Mononuclear cell (primary cell): ENCODE data around the gene AQP6. TPM values are rescaled to one million over a fixed set of nuclear protein-coding genes. Genes with fewer than 3 reads are reported as not detected.

ENCODE experiments used
- H3K27me3 ChIP-seq: 2 replicates; pipeline ENCODE4 v1.6.0; 2011; ENCODE audit warnings: low read length, control low read depth; ENCODE audit not compliant: insufficient read depth
- H3K4me1 ChIP-seq: 2 replicates; pipeline ENCODE4 v1.5.1; 2011; ENCODE audit warnings: mild to moderate bottlenecking, low read length, control low read depth; ENCODE audit not compliant: insufficient read depth
- H3K4me3 ChIP-seq: 2 replicates; pipeline ENCODE4 v1.5.1; 2011; ENCODE audit warnings: mild to moderate bottlenecking, low read length, moderate library complexity
- H3K9me3 ChIP-seq: 2 replicates; pipeline ENCODE4 v1.5.1; 2011; ENCODE audit warnings: low read depth, mild to moderate bottlenecking, control low read depth, low read length
- total RNA-seq: library from RNA; depleted of rRNA; stranded (reverse); fragments of >200 nt; gene quantifications from one replicate; pipeline ENCODE4 v1.2.3, GENCODE V29; 2012

AQP6 gene
- total RNA-seq, 1 donor: not detected

DNA sequence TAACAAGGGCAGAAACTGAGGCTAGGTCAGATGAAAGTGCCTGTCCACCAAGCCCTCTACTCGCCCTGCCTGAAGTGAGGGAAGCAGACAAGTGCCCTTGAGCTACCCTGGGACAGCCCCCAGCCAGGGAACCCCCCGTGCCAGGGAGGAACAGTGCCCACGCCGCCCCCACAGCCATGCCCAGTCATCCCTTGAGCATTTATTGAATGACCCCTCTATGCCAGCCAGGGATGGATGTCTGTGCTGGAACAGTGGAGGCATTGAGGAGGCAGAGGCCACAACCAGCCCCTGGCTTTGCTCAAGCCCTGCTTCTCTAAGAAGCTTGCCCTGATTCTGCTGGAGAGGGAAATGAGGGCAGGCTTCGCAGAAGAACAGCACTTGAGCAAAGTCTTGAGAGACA lies 3.7 kb upstream of the AQP6 start:
- Histone ChIP-seq H3K4me1 (peaks cover 10% of the 10 kb centered on the region), H3K27me3 (peaks cover 2% of the 10 kb centered on the region), H3K9me3 (no peaks in the 10 kb centered on the region), H3K4me3 (no peak overlapping the region)

DNA sequence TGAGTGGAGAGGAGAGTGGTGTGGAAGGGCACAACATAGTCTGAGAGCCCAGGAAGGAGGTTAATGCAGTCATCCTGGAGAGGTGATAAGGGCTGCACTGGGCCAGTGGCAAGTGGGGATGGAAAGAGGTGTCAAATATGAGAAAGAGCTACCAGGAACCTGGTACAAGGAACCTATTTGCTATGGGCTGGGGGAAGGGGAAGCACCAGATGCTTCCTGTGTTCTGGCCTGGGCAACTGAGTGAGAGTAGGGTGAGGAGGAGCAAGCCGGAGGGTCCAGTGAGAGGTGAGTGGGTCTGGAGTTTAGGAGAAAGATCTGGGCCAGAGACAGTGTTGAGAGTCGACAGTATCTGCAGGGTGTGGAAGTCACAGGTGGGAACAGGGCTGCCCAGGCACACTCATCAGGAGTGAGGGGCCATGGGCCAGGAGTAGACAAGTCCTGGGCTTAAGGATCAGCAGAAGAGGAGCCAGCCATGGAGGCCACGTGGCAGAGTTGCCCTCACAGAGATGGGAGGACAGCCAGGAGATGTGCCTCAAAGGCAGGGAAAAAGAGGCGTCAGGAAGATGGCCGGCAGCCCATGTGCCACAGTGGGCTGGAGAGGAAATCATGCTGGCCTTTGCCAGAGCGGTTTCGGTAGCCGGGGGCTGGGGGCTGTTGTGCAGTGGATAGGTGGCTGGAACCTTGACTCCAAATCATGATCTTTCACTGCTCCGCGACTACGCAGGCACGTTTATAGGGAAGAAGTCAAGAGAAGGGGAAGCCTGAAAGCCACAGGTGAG lies 2.9 kb upstream of the AQP6 start:
- Histone ChIP-seq H3K4me3 (no peak overlapping the region), H3K9me3 (no peaks in the 10 kb centered on the region), H3K27me3 (peaks cover 2% of the 10 kb centered on the region), H3K4me1 (peaks cover 14% of the 10 kb centered on the region)

DNA sequence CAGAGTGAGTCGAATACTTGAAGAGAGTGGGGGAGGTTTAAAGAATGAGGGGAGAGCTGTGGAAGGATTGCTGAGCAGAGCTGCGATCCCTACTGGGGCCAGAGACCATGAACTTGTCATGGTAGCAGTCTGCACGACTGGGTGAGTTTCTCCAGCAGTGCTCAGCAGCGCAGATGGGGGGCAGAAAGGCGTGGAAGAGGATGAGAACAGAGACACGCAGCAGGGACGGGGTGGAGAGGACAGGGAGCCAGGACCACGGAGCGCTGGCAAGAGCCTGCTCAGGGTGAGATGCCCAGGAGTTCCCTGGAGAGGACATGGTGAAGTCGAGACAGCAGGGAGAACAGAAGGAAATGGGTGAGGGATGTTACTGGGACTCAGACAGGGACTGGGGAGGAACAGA lies 2.1 kb upstream of the AQP6 start:
- Histone ChIP-seq H3K27me3 (peaks cover 2% of the 10 kb centered on the region), H3K9me3 (no peaks in the 10 kb centered on the region), H3K4me1 (peaks cover 14% of the 10 kb centered on the region), H3K4me3 (no peak overlapping the region)

DNA sequence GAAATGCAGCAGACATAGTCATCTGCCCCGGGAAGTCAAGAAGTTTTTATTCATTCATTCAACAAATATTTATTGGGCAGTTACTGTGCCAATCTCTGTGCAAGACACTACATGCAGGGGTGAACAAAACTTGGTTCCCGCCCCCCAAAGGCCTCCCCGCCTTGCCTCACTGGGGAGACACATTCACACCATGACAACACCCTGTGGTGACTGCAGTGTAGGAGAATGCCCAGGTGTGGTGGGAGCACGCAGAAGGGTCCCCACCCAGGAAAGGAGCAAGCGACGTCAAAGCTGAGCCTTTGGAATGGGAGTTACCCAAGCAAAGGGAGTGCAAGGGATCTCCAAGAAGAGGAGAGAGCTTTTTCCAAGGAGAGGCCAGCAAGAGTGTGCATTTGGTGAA lies 1.6 kb upstream of the AQP6 start:
- no peaks in the 10 kb centered on the region for H3K27me3 ChIP-seq
- no peaks in the 10 kb centered on the region for H3K9me3 ChIP-seq
- peaks cover 14% of the 10 kb centered on the region for H3K4me1 ChIP-seq
- H3K4me3 ChIP-seq: no peak overlapping the region

DNA sequence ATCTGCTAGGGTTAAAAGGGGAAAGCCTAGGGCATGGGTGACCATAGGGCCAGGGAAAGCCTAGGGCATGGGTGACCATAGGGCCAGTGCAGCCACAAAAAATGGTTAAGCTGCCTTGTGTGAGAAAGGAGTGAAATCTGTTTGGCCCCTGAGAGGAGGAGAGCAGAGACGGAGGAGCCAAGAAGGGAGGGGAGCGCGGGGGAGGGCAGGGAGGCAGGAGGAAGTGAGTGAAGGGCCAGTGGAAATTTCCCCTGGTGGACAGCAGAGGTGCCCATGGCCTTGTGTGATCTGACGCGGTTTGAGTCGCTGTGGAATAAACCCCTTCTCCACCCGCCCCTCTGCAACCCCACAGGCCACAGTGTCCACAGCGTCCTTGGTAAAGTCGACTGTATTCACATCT lies 618 bp upstream of the AQP6 start:
- Histone ChIP-seq H3K9me3 (no peaks in the 10 kb centered on the region), H3K4me3 (no peak overlapping the region), H3K27me3 (no peaks in the 10 kb centered on the region), H3K4me1 (peaks cover 12% of the 10 kb centered on the region)

DNA sequence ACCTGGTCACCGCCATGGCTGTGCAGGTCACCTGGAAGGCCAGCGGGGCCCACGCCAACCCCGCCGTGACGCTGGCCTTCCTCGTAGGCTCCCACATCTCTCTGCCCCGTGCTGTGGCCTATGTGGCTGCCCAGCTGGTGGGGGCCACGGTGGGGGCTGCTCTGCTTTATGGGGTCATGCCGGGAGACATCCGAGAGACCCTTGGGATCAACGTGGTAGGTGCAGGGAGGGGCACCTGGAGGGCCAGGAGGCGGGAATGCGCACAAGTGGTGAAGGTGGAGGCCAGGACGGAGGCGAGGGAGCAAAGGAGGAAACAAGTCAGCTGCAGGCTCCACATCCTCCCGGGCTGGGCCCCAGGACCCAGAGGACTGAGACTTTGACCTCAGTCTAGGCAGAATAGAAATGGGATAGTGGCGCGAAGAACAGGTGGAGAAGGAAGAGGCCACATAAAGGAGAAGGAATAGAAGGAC lies 649 bp downstream of the AQP6 start:
- Histone ChIP-seq H3K4me1 (peaks cover 4% of the 10 kb centered on the region), H3K4me3 (no peak overlapping the region), H3K27me3 (no peaks in the 10 kb centered on the region)

DNA sequence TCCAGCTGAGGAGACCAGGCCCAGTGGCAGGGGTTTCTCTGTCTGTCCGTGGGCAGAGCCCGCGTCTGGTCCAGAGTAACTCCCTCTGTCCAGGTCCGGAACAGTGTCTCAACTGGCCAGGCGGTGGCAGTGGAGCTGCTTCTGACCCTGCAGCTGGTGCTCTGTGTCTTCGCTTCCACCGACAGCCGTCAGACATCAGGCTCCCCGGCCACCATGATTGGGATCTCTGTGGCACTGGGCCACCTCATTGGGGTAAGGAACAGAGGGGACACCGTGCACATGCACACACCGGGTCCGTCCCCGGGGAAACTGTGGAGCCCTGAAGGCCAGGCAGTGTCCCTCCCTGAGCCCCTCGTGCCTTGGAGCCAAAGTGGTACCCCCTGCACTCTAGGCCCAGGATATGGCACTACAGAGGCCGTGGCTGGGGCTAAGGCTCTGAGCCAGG lies 1.5 kb downstream of the AQP6 start:
- H3K4me1 ChIP-seq: peaks cover 4% of the 10 kb centered on the region
- H3K27me3 ChIP-seq: no peaks in the 10 kb centered on the region
- H3K9me3 ChIP-seq: no peaks in the 10 kb centered on the region
- H3K4me3 ChIP-seq: no peak overlapping the region

More for the DNA sequence above, 649 bp downstream of the AQP6 start:
- no peaks in the 10 kb centered on the region for H3K9me3 ChIP-seq

DNA sequence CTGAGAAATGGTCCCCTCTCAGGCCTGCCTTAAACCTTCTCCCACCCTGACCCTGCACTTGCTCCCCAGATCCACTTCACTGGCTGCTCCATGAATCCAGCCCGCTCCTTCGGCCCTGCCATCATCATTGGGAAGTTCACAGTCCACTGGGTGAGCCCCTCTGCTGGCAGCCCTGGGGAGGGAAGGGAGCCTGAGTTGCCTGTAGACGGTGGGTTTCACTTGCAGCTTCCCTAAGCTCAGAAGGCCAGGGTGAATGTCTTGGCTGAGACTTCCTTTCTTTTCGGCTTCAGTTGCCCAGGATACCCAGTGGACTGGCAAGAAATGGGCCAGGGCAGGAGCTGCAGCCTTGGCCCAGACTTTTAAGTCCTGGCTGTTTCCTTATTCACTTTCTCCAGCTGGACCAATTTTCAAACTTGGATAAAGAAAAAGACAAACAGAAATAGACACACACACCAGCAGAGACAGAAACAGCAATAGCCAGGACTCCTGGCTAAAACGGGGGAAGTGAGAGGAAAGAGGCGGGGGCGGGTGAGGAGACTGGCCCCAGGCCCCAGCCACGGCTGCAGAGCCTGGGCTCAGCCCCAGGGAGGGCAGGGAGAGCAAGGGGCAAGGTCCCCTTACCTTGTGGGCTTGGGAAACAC lies 2.0 kb downstream of the AQP6 start:
- H3K9me3 ChIP-seq: no peaks in the 10 kb centered on the region
- no peaks in the 10 kb centered on the region for H3K27me3 ChIP-seq
- H3K4me1 ChIP-seq: peaks cover 7% of the 10 kb centered on the region
- H3K4me3 ChIP-seq: no peak overlapping the region

DNA sequence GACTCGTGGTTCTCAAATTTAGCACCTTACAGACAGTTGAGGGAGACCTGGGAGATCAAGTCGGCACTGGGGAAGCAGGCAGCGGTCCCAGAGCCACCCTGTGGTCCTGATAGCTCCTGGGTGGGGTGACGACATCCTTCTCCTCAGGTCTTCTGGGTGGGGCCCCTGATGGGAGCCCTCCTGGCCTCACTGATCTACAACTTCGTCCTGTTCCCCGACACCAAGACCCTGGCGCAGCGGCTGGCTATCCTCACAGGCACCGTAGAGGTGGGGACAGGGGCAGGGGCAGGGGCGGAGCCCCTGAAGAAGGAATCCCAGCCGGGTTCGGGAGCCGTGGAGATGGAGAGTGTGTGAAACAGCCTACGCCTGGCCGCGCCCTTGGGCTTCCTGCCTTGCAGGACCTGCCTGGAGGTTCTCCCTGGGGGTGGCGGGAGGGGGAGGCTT lies 2.6 kb downstream of the AQP6 start:
- Histone ChIP-seq H3K27me3 (no peaks in the 10 kb centered on the region), H3K9me3 (no peaks in the 10 kb centered on the region), H3K4me3 (no peak overlapping the region), H3K4me1 (peaks cover 10% of the 10 kb centered on the region)

DNA sequence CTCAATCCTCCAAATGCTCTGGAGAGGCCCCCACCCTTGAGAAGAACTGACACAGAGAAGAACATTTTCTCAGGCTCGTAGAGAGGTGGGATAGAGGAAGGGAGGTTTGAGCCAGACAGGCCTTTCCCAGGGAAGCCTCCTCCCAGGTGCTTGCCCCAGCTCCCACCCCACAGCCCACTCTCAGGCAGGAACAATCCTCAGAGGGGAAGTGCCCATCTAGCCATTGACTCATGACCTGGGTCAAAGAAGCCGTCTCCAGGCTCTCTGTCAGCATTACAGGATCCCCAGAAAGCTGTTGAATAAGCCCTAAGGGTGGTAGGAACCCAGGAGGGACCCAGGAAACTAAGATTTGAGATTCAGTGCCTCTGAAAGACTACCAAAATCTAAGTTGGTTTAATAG lies 3.8 kb downstream of the AQP6 start:
- Histone ChIP-seq H3K9me3 (no peaks in the 10 kb centered on the region), H3K4me3 (no peak overlapping the region), H3K27me3 (no peaks in the 10 kb centered on the region), H3K4me1 (peaks cover 10% of the 10 kb centered on the region)

DNA sequence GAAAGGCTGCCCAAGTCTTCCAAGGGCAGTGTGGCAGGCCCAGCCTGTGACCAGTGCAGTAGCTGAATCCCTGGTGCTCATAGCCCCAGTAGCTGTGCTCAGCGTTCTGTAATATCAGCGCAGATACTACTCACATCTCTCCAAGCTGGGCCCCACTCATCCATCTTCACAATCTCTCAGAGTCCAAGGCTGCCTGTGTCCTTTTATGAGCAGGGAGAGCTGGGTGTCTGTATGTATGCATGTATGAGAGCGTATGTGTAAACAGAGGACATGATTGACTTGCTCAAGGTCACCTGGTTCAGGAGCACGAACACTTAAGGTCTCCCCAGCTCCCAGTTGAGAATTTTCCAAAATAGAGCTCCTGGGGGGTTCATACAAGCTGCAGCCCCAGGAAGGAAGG lies 5.4 kb downstream of the AQP6 start:
- no peaks in the 10 kb centered on the region for H3K9me3 ChIP-seq
- H3K27me3 ChIP-seq: no peaks in the 10 kb centered on the region
- peaks cover 25% of the 10 kb centered on the region for H3K4me1 ChIP-seq
- no peak overlapping the region for H3K4me3 ChIP-seq

DNA sequence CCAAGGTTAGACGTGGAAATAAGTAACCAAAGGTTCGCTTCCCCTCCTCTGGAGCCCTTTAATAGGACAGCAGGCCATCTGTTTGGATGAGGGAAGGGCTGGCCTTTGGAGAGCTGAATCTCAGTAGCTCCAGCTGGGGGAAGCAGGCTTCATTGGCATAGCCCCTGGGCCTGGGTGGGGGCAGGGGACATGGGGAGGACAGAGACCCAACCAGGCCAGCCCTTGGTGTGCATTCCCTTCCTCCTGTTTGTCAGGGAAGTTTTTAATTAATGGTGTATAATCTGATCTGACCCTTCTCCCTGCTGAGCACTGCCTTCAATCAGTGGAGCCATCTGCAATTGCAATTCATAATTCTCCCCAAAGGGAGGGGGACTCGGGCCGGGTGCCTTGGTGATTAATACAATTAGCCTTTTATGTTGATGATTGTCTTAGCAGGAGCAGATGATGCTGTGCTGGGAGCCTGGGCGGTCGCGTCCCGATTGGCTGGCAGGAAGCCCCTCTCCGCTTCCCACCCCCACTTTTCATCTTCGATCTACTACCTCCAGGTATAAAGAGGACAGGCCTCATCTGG lies 6.4 kb downstream of the AQP6 start:
- H3K4me1 ChIP-seq: peaks cover 35% of the 10 kb centered on the region
- no peaks in the 10 kb centered on the region for H3K9me3 ChIP-seq
- H3K27me3 ChIP-seq: no peaks in the 10 kb centered on the region
- H3K4me3 ChIP-seq: no peak overlapping the region

DNA sequence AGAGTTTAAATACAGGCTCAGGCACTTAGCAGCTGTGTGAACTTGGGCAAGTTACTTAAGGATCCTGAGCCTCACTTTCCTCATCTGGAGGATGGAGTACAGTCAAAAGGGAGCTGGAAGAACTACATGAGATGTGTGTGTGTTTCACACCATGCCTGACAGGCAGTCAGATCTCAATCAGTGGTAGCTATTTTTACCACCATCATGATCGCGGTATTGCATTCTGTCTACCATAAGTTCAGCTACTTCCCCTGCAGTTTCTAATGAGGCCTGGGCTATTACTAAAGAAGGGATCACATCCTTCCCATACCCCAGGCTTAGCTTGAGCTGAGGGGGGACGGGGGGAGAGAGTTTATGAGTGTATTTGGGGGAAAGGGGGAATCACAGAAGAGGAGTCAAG lies 7.0 kb downstream of the AQP6 start:
- Histone ChIP-seq H3K27me3 (no peaks in the 10 kb centered on the region), H3K9me3 (no peaks in the 10 kb centered on the region), H3K4me3 (no peak overlapping the region), H3K4me1 (peaks cover 38% of the 10 kb centered on the region)

DNA sequence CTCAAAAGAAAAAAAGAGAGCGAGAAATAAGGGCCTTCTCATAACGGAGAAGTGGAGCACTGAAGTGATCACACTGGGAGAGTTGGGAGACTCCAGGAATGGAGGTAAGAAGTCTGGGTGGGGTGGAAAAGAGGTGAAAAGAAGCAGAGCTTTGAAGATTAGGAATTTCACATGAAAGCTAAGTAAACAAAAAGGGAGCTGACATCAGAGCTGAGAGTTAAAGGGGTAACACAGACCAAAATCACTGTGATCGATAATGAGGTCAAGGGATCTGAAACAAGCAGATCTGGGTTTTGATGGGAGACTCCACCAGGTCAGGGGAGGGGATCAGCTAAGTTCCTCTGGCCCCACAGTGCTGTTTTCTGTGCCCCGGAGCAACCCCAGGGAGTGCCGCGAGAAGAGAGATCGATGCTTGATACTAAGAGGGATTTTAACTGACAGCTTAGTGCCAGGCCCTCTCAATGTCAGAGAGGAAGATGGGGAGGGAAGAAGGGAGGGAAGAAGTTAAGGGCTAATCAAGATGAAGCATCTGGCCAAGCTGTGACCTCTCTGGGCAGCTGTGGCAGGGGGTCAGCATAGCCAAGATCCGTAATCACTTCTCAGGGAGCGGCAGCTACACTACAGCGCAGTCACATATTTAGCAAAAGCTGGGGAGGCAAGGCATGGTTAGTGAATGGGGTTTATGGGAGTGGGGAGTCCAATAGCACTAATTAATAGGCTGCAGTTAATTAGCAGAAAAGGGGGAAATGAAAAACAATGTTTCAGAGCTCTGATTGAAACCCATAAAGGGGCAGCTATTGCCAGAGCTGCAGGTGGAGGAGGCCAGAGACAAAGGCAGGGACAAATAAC lies 8.0 kb downstream of the AQP6 start:
- H3K9me3 ChIP-seq: no peaks in the 10 kb centered on the region
- H3K4me3 ChIP-seq: no peak overlapping the region
- H3K4me1 ChIP-seq: peaks cover 38% of the 10 kb centered on the region
- H3K27me3 ChIP-seq: no peaks in the 10 kb centered on the region
